Neural cell (in vitro differentiated cells): ENCODE measurements around the gene PDE6C. TPM values are rescaled to one million over a fixed set of nuclear protein-coding genes. Genes with fewer than 3 reads are reported as not detected.

Source experiments
- H2AFZ ChIP-seq: fragments of 200-600, 300-800 bp; sonication (generic), shearing (Covaris generic); 2 replicates; pipeline ENCODE4 v1.6.0; 2014; ENCODE audit warnings: low read depth, mild to moderate bottlenecking, antibody characterized with exemption, low read length, moderate library complexity
- H3F3A ChIP-seq: fragments of 200-600 bp; shearing (Covaris generic); 2 replicates; pipeline ENCODE4 v1.6.1; 2016; ENCODE audit warnings: mild to moderate bottlenecking, moderate library complexity, mixed read lengths, antibody characterized with exemption, low read length; ENCODE audit not compliant: insufficient read depth, poor library complexity, severe bottlenecking
- H3K27ac ChIP-seq: fragments of 200-600, 300-800 bp; sonication (generic), shearing (Covaris generic); 2 replicates; pipeline ENCODE4 v1.5.1; 2014; ENCODE audit warnings: mild to moderate bottlenecking, low read length, moderate library complexity
- H3K27me3 ChIP-seq: fragments of 300-800, 200-600 bp; sonication (generic), shearing (Covaris generic); 2 replicates; pipeline ENCODE4 v1.6.0; 2014; ENCODE audit warnings: mild to moderate bottlenecking, low read depth, low read length, moderate library complexity; ENCODE audit not compliant: insufficient read depth
- H3K36me3 ChIP-seq: fragments of 300-800, 200-600 bp; sonication (generic), shearing (Covaris generic); 2 replicates; pipeline ENCODE4 v1.5.1; 2014; ENCODE audit warnings: mild to moderate bottlenecking, antibody characterized with exemption, low read length, moderate library complexity; ENCODE audit not compliant: insufficient read depth
- H3K4me2 ChIP-seq: fragments of 300-800, 200-600 bp; sonication (generic), shearing (Covaris generic); 2 replicates; pipeline ENCODE4 v1.6.0; 2014; ENCODE audit warnings: mild to moderate bottlenecking, low read length
- H3K4me3 ChIP-seq: fragments of 300-800, 200-600 bp; sonication (generic), shearing (Covaris generic); 2 replicates; pipeline ENCODE4 v1.5.1; 2014; ENCODE audit warnings: mild to moderate bottlenecking, low read length, moderate library complexity
- H3K79me2 ChIP-seq: fragments of 200-600 bp; shearing (Covaris generic); replicated peaks from 2 replicates; pipeline ENCODE4 v1.6.0; 2014; ENCODE audit warnings: mild to moderate bottlenecking, low read length, moderate library complexity; ENCODE audit not compliant: insufficient read depth
- H3K9ac ChIP-seq: fragments of 300-800, 200-600 bp; sonication (generic), shearing (Covaris generic); 2 replicates; pipeline ENCODE4 v1.6.1; 2016; ENCODE audit warnings: mild to moderate bottlenecking, low read length, mixed read lengths
- H3K9me2 ChIP-seq: fragments of 200-600 bp; shearing (Covaris generic); 2 replicates; pipeline ENCODE4 v1.6.1; 2016; ENCODE audit warnings: mild to moderate bottlenecking, low read length, mixed read lengths; ENCODE audit not compliant: insufficient read depth
- H3K9me3 ChIP-seq: fragments of 200-600, 300-800 bp; sonication (generic), shearing (Covaris generic); 2 replicates; pipeline ENCODE4 v1.6.1; 2016; ENCODE audit warnings: mild to moderate bottlenecking, mixed run types, low read length, moderate library complexity, mixed read lengths
- H4K20me1 ChIP-seq: fragments of 200-600 bp; shearing (Covaris generic); 2 replicates; pipeline ENCODE4 v1.6.1; 2016; ENCODE audit warnings: mild to moderate bottlenecking, mixed run types; ENCODE audit not compliant: insufficient read depth
- EP300 ChIP-seq: fragments of 450-650 bp; conservative IDR thresholded peaks from 2 replicates; pipeline ENCODE4 v1.6.1; 2014; ENCODE audit warnings: antibody characterized with exemption, mild to moderate bottlenecking, moderate library complexity; ENCODE audit not compliant: poor library complexity, severe bottlenecking
- EZH2 ChIP-seq: fragments of 200-600, 300-800 bp; shearing (Covaris generic), sonication (generic); IDR thresholded peaks from 2 replicates; pipeline ENCODE4 v1.6.1; 2014; ENCODE audit warnings: antibody characterized with exemption, low read length, borderline replicate concordance, mild to moderate bottlenecking; ENCODE audit not compliant: insufficient read depth, poor library complexity, severe bottlenecking
- MXI1 ChIP-seq: fragments of 450-650 bp; conservative IDR thresholded peaks from 2 replicates; pipeline ENCODE4 v1.6.1; 2014; ENCODE audit warnings: antibody characterized with exemption, mild to moderate bottlenecking; ENCODE audit not compliant: poor library complexity, severe bottlenecking
- POLR2AphosphoS5 ChIP-seq: IDR thresholded peaks from 2 replicates; pipeline ENCODE4 v1.6.1; 2012
- RAD21 ChIP-seq: fragments of 450-650 bp; conservative IDR thresholded peaks from 2 replicates; pipeline ENCODE4 v1.6.1; 2014; ENCODE audit warnings: antibody characterized with exemption, mild to moderate bottlenecking, moderate library complexity
- SMC3 ChIP-seq: fragments of 450-650 bp; conservative IDR thresholded peaks from 2 replicates; pipeline ENCODE4 v1.6.1; 2014; ENCODE audit warnings: antibody characterized with exemption, mild to moderate bottlenecking, moderate library complexity; ENCODE audit not compliant: poor library complexity
- TAF1 ChIP-seq: IDR thresholded peaks from 2 replicates; pipeline ENCODE4 v1.6.1; 2012; ENCODE audit warnings: low read depth
- polyA plus RNA-seq: library from polyadenylated mRNA; depleted of rRNA; stranded (reverse); fragments of >200 nt; gene quantifications from 2 replicates; pipeline ENCODE4 v1.2.3, GENCODE V29; 2014
- TF ChIP-seq, protein P1 (sequence below): fragments of 450-650 bp; IDR thresholded peaks from 2 replicates; pipeline ENCODE4 v1.5.1; 2014; ENCODE audit warnings: antibody characterized with exemption, mild to moderate bottlenecking, moderate library complexity; ENCODE audit not compliant: poor library complexity, severe bottlenecking
- TF ChIP-seq, protein P2 (sequence below): IDR thresholded peaks from 2 replicates; pipeline ENCODE4 v1.6.1; 2012; ENCODE audit warnings: borderline replicate concordance

The PDE6C gene
- polyA plus RNA-seq, 1 donor from 2014 or later = not detected

DNA sequence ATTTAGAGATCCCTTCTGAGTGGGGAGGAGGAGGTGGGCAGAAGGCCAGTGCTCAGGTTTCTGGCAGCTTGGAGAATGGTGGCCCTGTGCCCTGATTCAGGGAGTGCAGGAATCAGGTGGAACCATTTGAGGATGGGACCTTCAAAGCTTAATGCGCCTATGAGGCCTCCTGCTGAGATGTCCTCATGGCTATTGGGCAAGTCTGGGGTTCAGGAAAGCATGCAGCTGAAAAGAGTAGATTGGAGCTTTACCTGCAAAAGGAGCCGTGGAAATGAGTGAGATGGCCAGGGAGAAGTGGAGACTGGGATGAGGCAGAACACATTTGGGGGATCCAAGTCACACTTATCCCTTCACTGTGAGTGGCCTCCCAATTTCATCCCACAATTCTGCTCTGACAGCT lies 39.7 kb upstream of the PDE6C start:
- no peak overlapping the region for H2AFZ ChIP-seq

DNA sequence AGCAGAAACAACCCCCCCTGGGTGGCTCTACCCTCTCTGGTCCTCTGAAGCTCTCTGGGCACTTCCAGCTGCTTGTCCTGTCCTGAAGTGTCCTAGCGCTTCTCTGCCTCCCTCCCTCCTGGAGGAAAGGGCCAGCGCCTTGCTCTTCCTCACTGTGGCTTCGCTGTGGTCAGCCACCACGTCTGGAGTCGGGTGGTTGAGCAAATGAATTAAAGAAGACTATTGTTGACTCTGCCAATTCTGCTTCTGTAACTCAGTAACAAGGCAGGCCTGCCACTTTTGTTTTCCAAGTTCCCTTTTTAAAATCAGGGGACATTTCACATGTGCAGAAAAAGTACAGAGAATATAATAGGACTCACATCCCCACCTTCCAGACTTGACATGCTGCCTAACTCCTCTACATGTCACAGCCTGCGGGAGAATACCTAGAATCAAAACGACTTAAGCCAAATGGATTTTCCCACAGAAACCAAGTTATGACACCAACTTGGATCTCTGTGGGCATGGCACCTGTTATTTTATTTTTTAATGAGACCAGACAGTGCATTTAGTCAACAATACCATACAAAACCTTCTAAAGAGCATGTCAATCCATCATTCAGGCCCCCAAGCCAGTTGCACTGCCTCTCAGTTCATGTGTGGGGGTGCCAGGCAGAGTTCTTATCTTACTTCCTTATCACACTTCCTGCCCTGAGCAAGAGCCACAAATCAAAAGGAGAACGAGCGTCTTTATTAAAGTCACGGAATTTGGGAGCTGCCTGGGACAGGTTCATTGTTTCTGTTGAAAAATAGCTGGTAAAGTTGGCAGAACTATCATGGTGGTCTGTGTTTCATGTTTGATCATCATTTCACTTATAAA lies 39.1 kb upstream of the PDE6C start:
- H3K9ac ChIP-seq = no peak overlapping the region
- H3K9me2 ChIP-seq = no peaks in the 10 kb centered on the region
- H3K27me3 ChIP-seq = peaks cover 28% of the 10 kb centered on the region
- H3K9me3 ChIP-seq = no peaks in the 10 kb centered on the region
- no peaks in the 10 kb centered on the region for H4K20me1 ChIP-seq
- no peak overlapping the region for H3K4me3 ChIP-seq
- no peaks in the 10 kb centered on the region for H3K36me3 ChIP-seq
- H3K27ac ChIP-seq = no peak overlapping the region
- TF ChIP-seq EP300 (no peak), SMC3 (no peak), POLR2AphosphoS5 (no peak), RAD21 (no peak), EZH2 (no peak), TAF1 (no peak), MXI1 (no peak)
- TF ChIP-seq, protein P1, sequence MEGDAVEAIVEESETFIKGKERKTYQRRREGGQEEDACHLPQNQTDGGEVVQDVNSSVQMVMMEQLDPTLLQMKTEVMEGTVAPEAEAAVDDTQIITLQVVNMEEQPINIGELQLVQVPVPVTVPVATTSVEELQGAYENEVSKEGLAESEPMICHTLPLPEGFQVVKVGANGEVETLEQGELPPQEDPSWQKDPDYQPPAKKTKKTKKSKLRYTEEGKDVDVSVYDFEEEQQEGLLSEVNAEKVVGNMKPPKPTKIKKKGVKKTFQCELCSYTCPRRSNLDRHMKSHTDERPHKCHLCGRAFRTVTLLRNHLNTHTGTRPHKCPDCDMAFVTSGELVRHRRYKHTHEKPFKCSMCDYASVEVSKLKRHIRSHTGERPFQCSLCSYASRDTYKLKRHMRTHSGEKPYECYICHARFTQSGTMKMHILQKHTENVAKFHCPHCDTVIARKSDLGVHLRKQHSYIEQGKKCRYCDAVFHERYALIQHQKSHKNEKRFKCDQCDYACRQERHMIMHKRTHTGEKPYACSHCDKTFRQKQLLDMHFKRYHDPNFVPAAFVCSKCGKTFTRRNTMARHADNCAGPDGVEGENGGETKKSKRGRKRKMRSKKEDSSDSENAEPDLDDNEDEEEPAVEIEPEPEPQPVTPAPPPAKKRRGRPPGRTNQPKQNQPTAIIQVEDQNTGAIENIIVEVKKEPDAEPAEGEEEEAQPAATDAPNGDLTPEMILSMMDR = no peak
- TF ChIP-seq, protein P2, sequence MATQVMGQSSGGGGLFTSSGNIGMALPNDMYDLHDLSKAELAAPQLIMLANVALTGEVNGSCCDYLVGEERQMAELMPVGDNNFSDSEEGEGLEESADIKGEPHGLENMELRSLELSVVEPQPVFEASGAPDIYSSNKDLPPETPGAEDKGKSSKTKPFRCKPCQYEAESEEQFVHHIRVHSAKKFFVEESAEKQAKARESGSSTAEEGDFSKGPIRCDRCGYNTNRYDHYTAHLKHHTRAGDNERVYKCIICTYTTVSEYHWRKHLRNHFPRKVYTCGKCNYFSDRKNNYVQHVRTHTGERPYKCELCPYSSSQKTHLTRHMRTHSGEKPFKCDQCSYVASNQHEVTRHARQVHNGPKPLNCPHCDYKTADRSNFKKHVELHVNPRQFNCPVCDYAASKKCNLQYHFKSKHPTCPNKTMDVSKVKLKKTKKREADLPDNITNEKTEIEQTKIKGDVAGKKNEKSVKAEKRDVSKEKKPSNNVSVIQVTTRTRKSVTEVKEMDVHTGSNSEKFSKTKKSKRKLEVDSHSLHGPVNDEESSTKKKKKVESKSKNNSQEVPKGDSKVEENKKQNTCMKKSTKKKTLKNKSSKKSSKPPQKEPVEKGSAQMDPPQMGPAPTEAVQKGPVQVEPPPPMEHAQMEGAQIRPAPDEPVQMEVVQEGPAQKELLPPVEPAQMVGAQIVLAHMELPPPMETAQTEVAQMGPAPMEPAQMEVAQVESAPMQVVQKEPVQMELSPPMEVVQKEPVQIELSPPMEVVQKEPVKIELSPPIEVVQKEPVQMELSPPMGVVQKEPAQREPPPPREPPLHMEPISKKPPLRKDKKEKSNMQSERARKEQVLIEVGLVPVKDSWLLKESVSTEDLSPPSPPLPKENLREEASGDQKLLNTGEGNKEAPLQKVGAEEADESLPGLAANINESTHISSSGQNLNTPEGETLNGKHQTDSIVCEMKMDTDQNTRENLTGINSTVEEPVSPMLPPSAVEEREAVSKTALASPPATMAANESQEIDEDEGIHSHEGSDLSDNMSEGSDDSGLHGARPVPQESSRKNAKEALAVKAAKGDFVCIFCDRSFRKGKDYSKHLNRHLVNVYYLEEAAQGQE = no peak
- no peaks in the 10 kb centered on the region for H3K79me2 ChIP-seq
- no peak overlapping the region for H2AFZ ChIP-seq
- no peak overlapping the region for H3K4me2 ChIP-seq
- no peaks in the 10 kb centered on the region for H3F3A ChIP-seq

More for the DNA sequence above, 39.7 kb upstream of the PDE6C start:
- no peak overlapping the region for H3K27ac ChIP-seq
- no peak overlapping the region for H3K4me3 ChIP-seq
- no peaks in the 10 kb centered on the region for H4K20me1 ChIP-seq
- TF ChIP-seq SMC3 (no peak), RAD21 (no peak), EP300 (no peak), MXI1 (no peak), POLR2AphosphoS5 (no peak)
- TF ChIP-seq, protein P2 = no peak
- H3F3A ChIP-seq = no peaks in the 10 kb centered on the region
- H3K27me3 ChIP-seq = peaks cover 34% of the 10 kb centered on the region
- no peaks in the 10 kb centered on the region for H3K9me2 ChIP-seq
- no peak overlapping the region for H3K9ac ChIP-seq
- no peaks in the 10 kb centered on the region for H3K36me3 ChIP-seq
- H3K4me2 ChIP-seq = no peak overlapping the region
- no peaks in the 10 kb centered on the region for H3K79me2 ChIP-seq
- no peaks in the 10 kb centered on the region for H3K9me3 ChIP-seq
